Retinal pigment epithelial cell (primary cell): ENCODE results near the gene MYL5.

Experiments
- DNase-seq: peaks from one replicate; pipeline ENCODE4 v3.0.0-alpha.2; 2010; ENCODE audit warnings: low read depth
- H3K4me3 ChIP-seq: 2 replicates; pipeline ENCODE4 v1.5.1; 2011; ENCODE audit warnings: mild to moderate bottlenecking, low read length, control low read depth, moderate library complexity
- TF ChIP-seq, protein P1 (sequence below): conservative IDR thresholded peaks from 2 replicates; pipeline ENCODE4 v1.5.1; 2011; ENCODE audit warnings: low read depth, low read length, control low read depth, inconsistent platforms

The MYL5 gene

GRCh38 chr4:654871-655463 is 19.4 kb upstream of the MYL5 start:
- TF ChIP-seq, protein P1, sequence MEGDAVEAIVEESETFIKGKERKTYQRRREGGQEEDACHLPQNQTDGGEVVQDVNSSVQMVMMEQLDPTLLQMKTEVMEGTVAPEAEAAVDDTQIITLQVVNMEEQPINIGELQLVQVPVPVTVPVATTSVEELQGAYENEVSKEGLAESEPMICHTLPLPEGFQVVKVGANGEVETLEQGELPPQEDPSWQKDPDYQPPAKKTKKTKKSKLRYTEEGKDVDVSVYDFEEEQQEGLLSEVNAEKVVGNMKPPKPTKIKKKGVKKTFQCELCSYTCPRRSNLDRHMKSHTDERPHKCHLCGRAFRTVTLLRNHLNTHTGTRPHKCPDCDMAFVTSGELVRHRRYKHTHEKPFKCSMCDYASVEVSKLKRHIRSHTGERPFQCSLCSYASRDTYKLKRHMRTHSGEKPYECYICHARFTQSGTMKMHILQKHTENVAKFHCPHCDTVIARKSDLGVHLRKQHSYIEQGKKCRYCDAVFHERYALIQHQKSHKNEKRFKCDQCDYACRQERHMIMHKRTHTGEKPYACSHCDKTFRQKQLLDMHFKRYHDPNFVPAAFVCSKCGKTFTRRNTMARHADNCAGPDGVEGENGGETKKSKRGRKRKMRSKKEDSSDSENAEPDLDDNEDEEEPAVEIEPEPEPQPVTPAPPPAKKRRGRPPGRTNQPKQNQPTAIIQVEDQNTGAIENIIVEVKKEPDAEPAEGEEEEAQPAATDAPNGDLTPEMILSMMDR = no peak
- no peak overlapping the region for H3K4me3 ChIP-seq
- no peak for DNase-seq

DNA sequence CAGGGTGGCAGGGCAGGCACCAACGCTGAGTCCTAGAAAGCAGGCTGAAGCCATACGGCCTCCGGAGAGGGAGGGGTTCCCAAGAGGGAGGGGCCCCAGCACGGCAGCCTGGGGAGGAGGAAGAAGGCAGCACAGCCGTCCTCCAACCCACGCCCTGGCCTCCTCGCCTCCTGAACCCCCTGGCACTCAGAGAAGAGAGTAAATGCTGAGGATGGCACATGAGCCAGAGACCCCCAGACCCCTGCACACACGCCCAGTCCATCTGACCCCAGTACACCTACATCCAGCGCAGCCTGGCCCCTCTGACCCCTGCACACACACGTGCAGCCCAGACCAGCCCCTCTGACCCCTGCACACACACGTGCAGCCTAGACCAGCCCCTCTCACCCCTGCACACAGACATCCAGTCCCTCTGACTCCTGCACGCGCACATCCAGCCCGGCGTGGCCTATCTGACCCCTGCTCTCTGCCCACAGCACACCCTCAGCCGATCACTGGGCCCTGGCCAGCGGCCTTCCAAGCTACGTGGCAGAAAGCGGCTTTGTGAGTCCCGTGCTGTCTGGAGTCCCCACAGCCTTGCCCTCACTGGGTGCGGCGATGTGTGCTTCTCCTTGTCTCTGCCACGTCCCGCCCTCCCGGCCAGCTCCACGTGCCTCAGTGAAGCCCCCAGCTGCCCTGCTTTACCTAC is 18.7 kb upstream of the MYL5 start:
- no peak overlapping the region for H3K4me3 ChIP-seq
- TF ChIP-seq, protein P1 = no peak
- no peak for DNase-seq

- DNase-seq = no peak
- H3K4me3 ChIP-seq = no peak overlapping the region
- TF ChIP-seq, protein P1 = no peak
Measured at GRCh38 chr4:656436-657337, 17.7 kb upstream of the MYL5 start.

DNA sequence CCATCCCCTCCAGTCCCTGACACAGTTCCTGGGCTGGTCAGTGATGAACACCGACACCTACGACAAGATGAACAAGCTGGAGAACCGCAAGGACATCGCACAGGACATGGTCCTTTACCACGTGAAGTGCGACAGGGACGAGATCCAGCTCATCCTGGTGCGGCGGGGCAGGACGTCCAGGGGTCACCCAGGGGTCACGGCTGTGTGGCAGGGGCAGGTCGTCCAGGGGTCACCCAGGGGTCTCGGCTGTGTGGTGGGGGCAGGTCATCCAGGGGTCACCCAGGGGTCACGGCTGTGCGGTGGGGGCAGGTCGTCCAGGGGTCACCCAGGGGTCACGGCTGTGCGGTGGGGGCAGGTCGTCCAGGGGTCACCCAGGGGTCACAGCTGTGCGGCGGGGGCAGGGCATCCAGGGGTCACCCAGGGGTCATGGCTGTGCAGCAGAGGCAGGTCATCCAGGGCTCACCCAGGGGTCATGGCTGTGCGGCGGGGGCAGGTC is 17.0 kb upstream of the MYL5 start:
- DNase-seq = no peak
- TF ChIP-seq, protein P1 = no peak
- H3K4me3 ChIP-seq = no peak overlapping the region

- H3K4me3 ChIP-seq = no peak overlapping the region
- no peak for DNase-seq
- TF ChIP-seq, protein P1 = no peak
Measured at GRCh38 chr4:657834-658667, 16.3 kb upstream of the MYL5 start.
